IMR-90 (cell line): ENCODE measurements around the gene MND1. TPM values are rescaled to one million over a fixed set of nuclear protein-coding genes. Genes with fewer than 3 reads are reported as not detected.

Experiments
- ATAC-seq: fragments of 200-7000 bp; cut with Tn5 transposase; 2 replicates; pipeline ENCODE4 v1.9.1; 2020; ENCODE audit warnings: low read depth, mild to moderate bottlenecking, moderate library complexity
- BruUV-seq: library from RNA; stranded (reverse); fragments of 400-500 nt; replicated peaks from 2 replicates; lab custom pipeline; 2021; lab: Mats Ljungman, UMichigan
- CTCF ChIA-PET: fragments of 300-600 bp; formaldehyde crosslinking; extraction: SDS; loops from one replicate; lab custom pipeline; 2021; ENCODE audit warnings: antibody characterized with exemption; lab: Yijun Ruan, JAX
- POLR2A ChIA-PET: fragments of 300-600 bp; sonication (Branson Sonifier 250); formaldehyde crosslinking; loops from one replicate; lab custom pipeline; 2022; ENCODE audit warnings: antibody characterized with exemption; ENCODE audit not compliant: unreplicated experiment; lab: Charles Lee
- DNase-seq: peaks from one replicate; pipeline ENCODE4 v3.0.0; 2013
- H2AFZ ChIP-seq: replicated peaks from 2 replicates; pipeline ENCODE3; 2013; ENCODE audit warnings: low read length, mild to moderate bottlenecking; ENCODE audit not compliant: poor library complexity
- H2AK5ac ChIP-seq: 2 replicates; pipeline ENCODE4 v1.6.1; 2013; ENCODE audit warnings: low read depth, low read length, inconsistent platforms
- H2AK9ac ChIP-seq: replicated peaks from 2 replicates; pipeline ENCODE3; 2013; ENCODE audit warnings: mild to moderate bottlenecking, low read depth, low read length, moderate library complexity; ENCODE audit not compliant: poor library complexity
- H2BK120ac ChIP-seq: 2 replicates; pipeline ENCODE4 v1.6.1; 2013; ENCODE audit warnings: low read depth, low read length, inconsistent platforms
- H2BK15ac ChIP-seq: 3 replicates; pipeline ENCODE4 v1.6.1; 2013; ENCODE audit warnings: low read depth, low read length, inconsistent platforms
- H2BK20ac ChIP-seq: 2 replicates; pipeline ENCODE4 v1.6.1; 2013; ENCODE audit warnings: low read depth, mild to moderate bottlenecking, inconsistent platforms, low read length, moderate library complexity
- H2BK5ac ChIP-seq: 2 replicates; pipeline ENCODE4 v1.6.1; 2013; ENCODE audit warnings: mild to moderate bottlenecking, low read depth, low read length, inconsistent platforms; ENCODE audit not compliant: poor library complexity, severe bottlenecking
- H3K14ac ChIP-seq: replicated peaks from 2 replicates; pipeline ENCODE4 v1.6.1; 2013; ENCODE audit warnings: low read depth, low read length, inconsistent platforms
- H3K18ac ChIP-seq: 2 replicates; pipeline ENCODE4 v1.6.1; 2013; ENCODE audit warnings: low read depth, low read length, control low read depth
- H3K23ac ChIP-seq: 2 replicates; pipeline ENCODE4 v1.6.1; 2013; ENCODE audit warnings: low read depth, low read length, inconsistent platforms
- H3K27ac ChIP-seq: 2 replicates; pipeline ENCODE4 v1.5.1; 2013; ENCODE audit warnings: mild to moderate bottlenecking, control low read depth, low read length; ENCODE audit not compliant: insufficient read depth
- H3K27me3 ChIP-seq: 2 replicates; pipeline ENCODE4 v1.6.1; 2013; ENCODE audit warnings: low read length; ENCODE audit not compliant: control insufficient read depth, insufficient read depth
- H3K36me3 ChIP-seq: 2 replicates; pipeline ENCODE4 v1.6.1; 2013; ENCODE audit warnings: low read length, mixed read lengths; ENCODE audit not compliant: control insufficient read depth, insufficient read depth
- H3K4ac ChIP-seq: 2 replicates; pipeline ENCODE4 v1.6.1; 2013; ENCODE audit warnings: low read depth, low read length, inconsistent platforms
- H3K4me1 ChIP-seq: 2 replicates; pipeline ENCODE4 v1.6.1; 2013; ENCODE audit warnings: low read length, mixed read lengths; ENCODE audit not compliant: control insufficient read depth, insufficient read depth
- H3K4me2 ChIP-seq: 2 replicates; pipeline ENCODE4 v1.6.1; 2013; ENCODE audit warnings: low read depth, mild to moderate bottlenecking, control low read depth, low read length, moderate library complexity
- H3K4me3 ChIP-seq: 2 replicates; pipeline ENCODE4 v1.5.1; 2013; ENCODE audit warnings: low read depth, mild to moderate bottlenecking, control low read depth, low read length, moderate library complexity; ENCODE audit not compliant: insufficient read depth
- H3K56ac ChIP-seq: 2 replicates; pipeline ENCODE4 v1.6.1; 2013; ENCODE audit warnings: low read length, inconsistent platforms; ENCODE audit not compliant: insufficient read depth; ENCODE audit errors: extremely low read depth
- H3K79me1 ChIP-seq, 2 experiments: 2 replicates each; pipeline ENCODE4 v1.6.1; 2013; ENCODE audit warnings: low read length in 2 of 2, inconsistent platforms in 1 of 2, low read depth in 1 of 2
- H3K9ac ChIP-seq: 2 replicates; pipeline ENCODE4 v1.6.1; 2013; ENCODE audit warnings: low read depth, low read length, control low read depth
- H3K9me1 ChIP-seq: 2 replicates; pipeline ENCODE4 v1.6.1; 2013; ENCODE audit warnings: low read length, inconsistent platforms; ENCODE audit not compliant: insufficient read depth
- H3K9me3 ChIP-seq: 2 replicates; pipeline ENCODE4 v1.6.1; 2013; ENCODE audit warnings: low read length; ENCODE audit not compliant: control insufficient read depth, insufficient read depth
- H4K20me1 ChIP-seq: 2 replicates; pipeline ENCODE4 v1.6.1; 2013; ENCODE audit warnings: low read length, inconsistent platforms; ENCODE audit not compliant: insufficient read depth
- H4K5ac ChIP-seq: 2 replicates; pipeline ENCODE4 v1.6.1; 2013; ENCODE audit warnings: mild to moderate bottlenecking, low read depth, low read length, control low read depth
- H4K8ac ChIP-seq, 2 experiments: 2 replicates each; pipeline ENCODE4 v1.6.1; 2013; ENCODE audit warnings: low read depth in 2 of 2, low read length in 2 of 2, control low read depth in 1 of 2, inconsistent platforms in 1 of 2
- H4K91ac ChIP-seq: 2 replicates; pipeline ENCODE4 v1.6.1; 2013; ENCODE audit warnings: low read depth, low read length, inconsistent platforms; ENCODE audit not compliant: insufficient read depth
- BHLHE40 ChIP-seq: fragments of 150-350 bp; IDR thresholded peaks from 2 replicates; pipeline ENCODE4 v1.6.1; 2016; ENCODE audit warnings: mild to moderate bottlenecking, low read depth, low read length
- CEBPB ChIP-seq: IDR thresholded peaks from 2 replicates; pipeline ENCODE4 v1.6.1; 2012; ENCODE audit warnings: low read depth, low read length, improper control_type of control experiment
- CHD1 ChIP-seq: IDR thresholded peaks from 2 replicates; pipeline ENCODE4 v1.6.1; 2012; ENCODE audit warnings: low read depth, low read length, improper control_type of control experiment
- CTCF ChIP-seq: conservative IDR thresholded peaks from 2 replicates; pipeline ENCODE4 v1.5.1; 2012; ENCODE audit warnings: mild to moderate bottlenecking, low read depth, low read length, improper control_type of control experiment
- ELK1 ChIP-seq: fragments of 150-350 bp; IDR thresholded peaks from 2 replicates; pipeline ENCODE4 v1.6.1; 2016; ENCODE audit warnings: low read depth, mild to moderate bottlenecking, low read length, moderate library complexity, borderline replicate concordance
- FOS ChIP-seq: fragments of 150-350 bp; IDR thresholded peaks from 2 replicates; pipeline ENCODE4 v1.6.1; 2016; ENCODE audit warnings: low read depth, low read length
- MAFK ChIP-seq: IDR thresholded peaks from 2 replicates; pipeline ENCODE4 v1.6.1; 2012; ENCODE audit warnings: low read depth, low read length, improper control_type of control experiment
- MAZ ChIP-seq: IDR thresholded peaks from 2 replicates; pipeline ENCODE4 v1.6.1; 2012; ENCODE audit warnings: low read depth, mild to moderate bottlenecking, low read length, improper control_type of control experiment, moderate library complexity, borderline replicate concordance
- MXI1 ChIP-seq: IDR thresholded peaks from 2 replicates; pipeline ENCODE4 v1.6.1; 2012; ENCODE audit warnings: low read depth, mild to moderate bottlenecking, low read length, moderate library complexity, borderline replicate concordance
- NFE2L2 ChIP-seq: fragments of 150-350 bp; IDR thresholded peaks from 2 replicates; pipeline ENCODE4 v1.6.1; 2016; ENCODE audit warnings: low read depth, mild to moderate bottlenecking, low read length
- POLR2A ChIP-seq: IDR thresholded peaks from 2 replicates; pipeline ENCODE4 v1.6.1; 2012; ENCODE audit warnings: mild to moderate bottlenecking, low read depth, low read length
- RAD21 ChIP-seq: IDR thresholded peaks from 2 replicates; pipeline ENCODE4 v1.6.1; 2012; ENCODE audit warnings: low read length, improper control_type of control experiment
- RCOR1 ChIP-seq: IDR thresholded peaks from 2 replicates; pipeline ENCODE4 v1.6.1; 2012; ENCODE audit warnings: mild to moderate bottlenecking, low read length, improper control_type of control experiment; ENCODE audit not compliant: insufficient replicate concordance
- RFX5 ChIP-seq: IDR thresholded peaks from 2 replicates; pipeline ENCODE4 v1.8.0; 2012; ENCODE audit warnings: low read depth, mild to moderate bottlenecking, low read length, moderate library complexity
- SMC3 ChIP-seq: fragments of 150-350 bp; IDR thresholded peaks from 2 replicates; pipeline ENCODE4 v1.6.1; 2016; ENCODE audit warnings: low read depth, mild to moderate bottlenecking, antibody characterized with exemption, low read length, moderate library complexity
- USF2 ChIP-seq: fragments of 150-350 bp; IDR thresholded peaks from 2 replicates; pipeline ENCODE4 v1.6.1; 2017; ENCODE audit warnings: mild to moderate bottlenecking, antibody characterized with exemption, low read length, low read depth
- WGBS, 2 experiments: methylation state at CpG; one replicate each; pipeline versions ENCODE4 v1.1.5 to v1.1.7; 2013; ENCODE audit warnings: missing lambda C conversion rate in 2 of 2; ENCODE audit not compliant: insufficient read length in 1 of 2; ENCODE audit errors: extremely low coverage in 2 of 2; 5-methylcytosine and 5-hydroxymethylcytosine counted together
- dilution Hi-C: fragments of 300-500 bp; cut with HindIII; formaldehyde crosslinking; loops from one replicate; pipeline ENCODE4 v1.14.3; 2018; ENCODE audit warnings: low sequenced_read_pairs; ENCODE audit not compliant: unreplicated experiment
- in situ Hi-C: fragments of 300-500 bp; cut with MboI; formaldehyde crosslinking; loops from 3 replicates; pipeline ENCODE4 v1.14.3; 2019; ENCODE audit warnings: low sequenced_read_pairs, inconsistent platforms, mixed read lengths
- intact Hi-C: fragments of 100-400 bp; cut with micrococcal nuclease; formaldehyde crosslinking; loops from 2 replicates; pipeline ENCODE4 v1.10.0; 2022
- polyA plus RNA-seq, 3 experiments: library from polyadenylated mRNA; depleted of rRNA; stranded (reverse); fragments of >200 nt; gene quantifications; 2 replicates each; pipeline ENCODE4 v1.2.3, GENCODE V29; 2012; ENCODE audit warnings: low replicate concordance in 1 of 3
- total RNA-seq: library from RNA; depleted of rRNA; stranded (reverse); fragments of >200 nt; gene quantifications from 2 replicates; pipeline ENCODE4 v1.2.3, GENCODE V29; 2012

MND1 gene
- total and polyA plus RNA-seq, 2 of the 4 experiments (the other 2 are of a cell fraction): 0.36 to 3.5 TPM

- no peak overlapping the region for H3K23ac ChIP-seq
- H3K36me3 ChIP-seq: no peaks in the 10 kb centered on the region
- H3K27ac ChIP-seq: no peak overlapping the region
- H3K4me3 ChIP-seq: no peak overlapping the region
- H2AK9ac ChIP-seq: no peak overlapping the region
- no peak for ATAC-seq
- H3K4ac ChIP-seq: no peak overlapping the region
- dilution Hi-C loops (no loop called here), in situ Hi-C loops (no loop called here), intact Hi-C loops (no loop called here)
- no peaks in the 10 kb centered on the region for H4K20me1 ChIP-seq
- ChIA-PET POLR2A (no interaction called here), CTCF (no interaction called here)
- H4K5ac ChIP-seq: no peak overlapping the region
- no peaks in the 10 kb centered on the region for H3K9me1 ChIP-seq
- H3K14ac ChIP-seq: no peak overlapping the region
- 100% methylated on average over 1 of the region's 6 CpGs; no CpG with 5 or more reads in 1 of the 2 experiments for WGBS, 2 experiments
- H2BK15ac ChIP-seq: no peak overlapping the region
- H2BK5ac ChIP-seq: no peak overlapping the region
- H3K27me3 ChIP-seq: no peaks in the 10 kb centered on the region
- no TSS peak for BruUV-seq
- no peak overlapping the region for H3K56ac ChIP-seq
- H2AK5ac ChIP-seq: no peak overlapping the region
- no peak overlapping the region for H4K8ac ChIP-seq
- no peak for TF ChIP-seq MAFK
- TF ChIP-seq ELK1: no peak
- TF ChIP-seq CHD1: no peak
- TF ChIP-seq BHLHE40: no peak
- no peak for TF ChIP-seq NFE2L2
- no peak for TF ChIP-seq CEBPB
- no peak for TF ChIP-seq SMC3
- no peak for TF ChIP-seq CTCF
- no peak for TF ChIP-seq RCOR1
- TF ChIP-seq USF2: no peak
- no peak for TF ChIP-seq RFX5
- TF ChIP-seq MXI1: no peak
- TF ChIP-seq POLR2A: no peak
- TF ChIP-seq MAZ: no peak
- TF ChIP-seq FOS: no peak
- no peak for TF ChIP-seq RAD21
- H3K9me3 ChIP-seq: no peaks in the 10 kb centered on the region
- H2BK120ac ChIP-seq: no peak overlapping the region
- H2BK20ac ChIP-seq: no peak overlapping the region
- no peak overlapping the region for H3K4me2 ChIP-seq
- DNase-seq: no peak
- no peak overlapping the region for H4K91ac ChIP-seq
- no peak overlapping the region for H3K9ac ChIP-seq
- no peak overlapping the region for H2AFZ ChIP-seq
- H3K79me1 ChIP-seq: no peaks in the 10 kb centered on the region
- H3K4me1 ChIP-seq: no peaks in the 10 kb centered on the region
- no peak overlapping the region for H3K18ac ChIP-seq
Observed at GRCh38 chr4:153440475-153440874, 96.0 kb downstream of the MND1 start.
